HG03432 (cell line): ENCODE data around the gene OGFOD3.
"Not testable (repeated sequence)": the region's sequence is repeated elsewhere in the genome, so short reads cannot be mapped to it uniquely, and the experiment has no call there.

Source experiments
- ATAC-seq: cut with Tn5 transposase; IDR thresholded peaks from one replicate; pipeline ENCODE4 v1.9.1; 2021; ENCODE audit warnings: mild to moderate bottlenecking, moderate library complexity; ENCODE audit not compliant: unreplicated experiment

Gene OGFOD3

DNA sequence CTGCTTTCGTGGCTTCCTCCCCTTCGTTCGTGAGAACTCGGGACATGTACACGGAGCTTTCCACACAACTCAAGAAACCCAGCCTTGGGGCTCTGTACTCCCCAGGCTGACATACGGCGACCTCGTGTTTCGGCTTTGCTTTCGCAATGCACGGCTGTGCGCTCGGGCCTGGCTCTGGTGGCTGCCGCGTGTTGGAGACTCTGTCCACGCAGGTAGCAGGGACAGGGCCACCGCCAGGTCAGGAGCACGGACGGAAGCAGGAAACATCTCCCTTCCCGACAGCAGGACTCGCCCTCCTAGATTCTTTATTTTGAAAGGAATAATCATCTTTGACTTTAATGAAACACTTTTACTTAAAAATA is 29.5 kb downstream of the OGFOD3 start:
- no peak for ATAC-seq

DNA sequence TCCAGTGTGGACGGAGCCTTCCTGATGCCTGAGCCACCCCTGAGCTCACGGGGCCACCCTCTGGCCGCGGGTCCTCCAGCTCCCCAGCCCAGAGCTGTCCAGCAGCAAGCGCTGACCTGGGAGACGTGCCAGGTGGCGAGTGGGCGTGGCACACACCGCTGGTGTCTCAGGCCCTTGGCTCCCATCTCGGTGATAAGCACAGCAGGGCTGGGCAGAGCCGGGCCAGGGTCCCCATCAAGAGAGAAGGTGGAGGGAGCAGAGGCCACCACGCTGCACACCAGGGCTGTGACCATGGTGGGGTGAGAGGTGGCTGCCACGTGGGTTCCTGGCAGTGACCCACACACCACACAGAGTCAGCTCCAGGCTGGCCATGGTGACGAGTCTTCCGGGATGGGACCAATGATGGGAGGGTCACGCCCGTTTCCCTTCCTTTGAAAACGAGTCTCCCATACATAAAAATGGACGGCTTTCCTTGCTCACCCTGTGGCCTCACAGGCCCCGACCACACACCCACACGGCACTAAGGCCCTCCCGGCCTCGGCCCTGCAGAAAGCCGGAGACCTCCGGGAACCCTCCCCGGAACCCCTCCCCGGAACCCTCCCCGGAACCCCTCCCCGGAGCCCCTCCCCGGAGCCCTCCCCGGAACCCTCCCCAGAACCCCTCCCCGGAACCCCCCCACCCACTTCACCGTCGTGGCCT is 30.0 kb downstream of the OGFOD3 start:
- no peak for ATAC-seq

GRCh38 chr17:82387705-82388106 is 30.7 kb downstream of the OGFOD3 start:
- no peak for ATAC-seq

- ATAC-seq: no peak
Observed at GRCh38 chr17:82386881-82387704, 31.3 kb downstream of the OGFOD3 start.

DNA sequence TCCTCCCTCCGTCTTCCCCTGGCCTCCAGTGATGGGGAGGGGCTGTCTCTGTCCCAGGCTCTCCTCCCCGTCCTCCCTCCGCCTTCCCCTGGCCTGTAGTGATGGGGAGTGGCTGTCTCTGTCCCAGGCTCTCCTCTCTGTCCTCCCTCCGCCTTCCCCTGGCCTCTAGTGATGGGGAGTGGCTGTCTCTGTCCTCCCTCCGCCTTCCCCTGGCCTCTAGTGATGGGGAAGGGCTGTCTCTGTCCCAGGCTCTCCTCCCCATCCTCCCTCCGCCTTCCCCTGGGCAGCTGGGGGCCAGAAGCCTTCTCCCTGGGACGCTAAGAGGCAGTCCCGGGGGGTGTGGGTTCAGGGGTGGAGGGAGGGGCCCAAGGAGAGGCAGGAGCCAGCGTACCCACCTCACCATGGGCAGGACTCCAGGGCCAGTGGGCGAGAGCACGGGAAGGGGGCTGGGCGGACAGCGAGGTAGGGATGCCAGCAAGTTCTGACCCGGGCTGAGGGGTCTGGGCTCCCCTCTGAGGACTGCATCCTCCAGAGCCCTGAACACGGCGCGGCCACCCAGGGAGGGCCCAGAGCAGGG is 32.0 kb downstream of the OGFOD3 start:
- no peak for ATAC-seq

GRCh38 chr17:82385559-82386254 is 32.7 kb downstream of the OGFOD3 start:
- ATAC-seq: no peak

DNA sequence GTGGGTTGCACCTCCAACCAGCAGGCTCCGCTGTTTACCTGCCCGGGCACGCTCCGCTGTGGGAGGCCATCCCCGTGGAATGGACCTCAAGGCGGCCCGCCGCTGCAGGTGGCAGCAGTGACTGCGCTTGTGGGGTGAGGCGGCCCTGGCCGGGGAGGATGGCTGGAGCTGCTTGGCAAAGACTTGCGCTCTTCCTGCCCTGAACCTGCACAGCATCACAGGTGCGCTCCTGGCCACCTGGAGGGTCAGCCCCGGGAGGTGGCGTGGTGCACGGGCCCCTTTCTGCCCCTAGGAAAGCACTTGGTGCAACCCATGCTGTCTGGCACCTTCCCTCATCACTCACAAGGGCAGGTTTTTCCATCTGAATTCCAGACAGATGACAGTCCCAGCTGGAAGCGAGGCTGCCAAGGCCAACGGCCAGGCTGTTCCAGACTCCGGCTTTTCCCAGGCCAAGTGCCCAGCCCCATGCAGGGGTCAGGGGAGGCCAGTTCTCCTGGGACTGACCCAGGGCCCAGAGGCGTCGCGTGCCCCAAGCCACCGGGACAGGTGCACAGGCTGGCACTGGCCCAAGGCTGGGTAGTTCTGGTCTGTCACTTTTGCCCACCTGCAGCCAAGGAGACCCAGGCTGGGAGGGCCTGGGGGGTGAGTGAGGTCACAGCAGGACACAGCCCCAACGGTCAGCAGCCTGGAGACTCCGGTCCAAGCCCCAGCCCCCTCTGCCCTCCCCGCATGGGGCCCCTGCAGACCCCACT is 33.5 kb downstream of the OGFOD3 start:
- no peak for ATAC-seq

GRCh38 chr17:82384051-82384729 is 34.2 kb downstream of the OGFOD3 start:
- ATAC-seq: no peak

DNA sequence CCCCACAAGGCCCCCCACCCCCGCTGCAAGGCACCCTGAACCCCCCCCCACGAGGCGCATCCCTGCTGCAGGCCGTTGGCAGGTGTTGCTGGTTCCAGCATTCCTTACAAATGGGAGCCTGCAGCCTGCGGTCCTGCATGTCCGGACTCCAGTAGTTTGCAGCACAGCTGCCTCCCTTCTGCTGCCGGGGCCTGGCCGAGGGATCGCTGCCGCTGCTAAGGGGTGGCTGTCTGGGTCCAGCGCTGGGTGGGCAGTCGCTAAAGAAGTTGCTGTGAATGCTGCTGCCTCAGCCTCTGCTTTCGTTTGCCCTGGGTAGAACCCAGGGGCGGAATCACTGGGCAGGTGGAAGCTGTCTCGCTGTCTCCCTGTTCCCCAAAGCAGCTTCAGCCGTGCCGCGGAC is 35.0 kb downstream of the OGFOD3 start:
- no peak for ATAC-seq

GRCh38 chr17:82382933-82383255 is 35.5 kb downstream of the OGFOD3 start:
- no peak for ATAC-seq

GRCh38 chr17:82382220-82382932 is 36.0 kb downstream of the OGFOD3 start:
- not testable (repeated sequence) for ATAC-seq

GRCh38 chr17:82381703-82382009 is 36.7 kb downstream of the OGFOD3 start:
- ATAC-seq: not testable (repeated sequence)

GRCh38 chr17:82380860-82381702 is 37.3 kb downstream of the OGFOD3 start:
- no peak for ATAC-seq

DNA sequence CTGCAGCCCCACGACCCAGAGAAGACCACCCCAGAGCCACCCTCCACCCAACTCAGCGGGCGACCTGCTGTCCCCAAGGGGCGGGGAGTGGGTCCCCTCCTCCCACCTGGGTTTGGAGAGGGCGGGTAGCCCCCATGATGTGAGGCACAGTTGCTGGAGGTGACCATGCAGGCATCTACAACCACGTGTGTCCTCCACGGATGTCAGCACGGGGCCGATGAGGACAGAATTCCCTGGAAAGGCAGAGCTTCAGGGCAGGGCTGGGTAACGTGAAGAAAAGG is 39.7 kb downstream of the OGFOD3 start:
- no peak for ATAC-seq

DNA sequence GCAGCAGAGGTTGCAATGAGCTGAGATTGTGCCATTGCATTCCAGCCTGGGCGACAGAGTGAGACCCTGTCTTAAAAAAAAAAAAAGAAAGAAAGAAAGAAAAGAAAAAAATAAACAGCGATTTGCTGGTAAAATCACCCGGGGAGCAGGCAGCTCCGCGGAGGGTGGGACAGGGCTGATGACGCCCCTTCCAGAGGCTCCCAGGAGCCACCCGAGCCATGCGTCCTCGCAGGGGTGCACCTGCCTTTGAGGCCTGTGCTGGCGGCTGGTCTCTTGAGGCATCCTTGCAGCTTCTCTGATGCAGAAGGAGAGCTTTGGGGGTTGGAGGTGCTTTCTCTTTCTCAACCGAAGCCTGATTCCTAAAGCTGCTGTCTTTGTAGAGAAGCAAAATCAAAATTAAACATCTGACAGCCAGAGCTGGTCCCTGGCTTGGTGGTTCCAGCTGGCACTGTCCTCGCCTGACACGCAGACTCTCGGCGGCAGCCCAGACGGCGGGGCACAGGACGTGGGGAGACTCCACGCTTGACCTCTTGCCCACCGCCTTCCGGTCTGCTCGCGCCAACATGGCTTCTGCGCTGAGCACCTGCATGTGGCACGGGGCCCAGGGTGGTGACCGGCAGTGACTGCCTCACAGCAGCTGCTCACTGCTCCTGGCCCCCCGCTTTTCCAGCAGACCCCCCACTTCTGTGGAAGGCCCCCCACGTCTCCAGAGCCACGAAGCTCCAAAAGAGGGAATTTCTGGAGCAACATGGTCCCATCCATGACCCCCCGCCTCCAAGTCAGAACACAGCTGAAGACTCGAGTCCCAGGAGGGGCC is 40.3 kb downstream of the OGFOD3 start:
- no peak for ATAC-seq

GRCh38 chr17:82377294-82377693 is 41.1 kb downstream of the OGFOD3 start:
- not testable (repeated sequence) for ATAC-seq

DNA sequence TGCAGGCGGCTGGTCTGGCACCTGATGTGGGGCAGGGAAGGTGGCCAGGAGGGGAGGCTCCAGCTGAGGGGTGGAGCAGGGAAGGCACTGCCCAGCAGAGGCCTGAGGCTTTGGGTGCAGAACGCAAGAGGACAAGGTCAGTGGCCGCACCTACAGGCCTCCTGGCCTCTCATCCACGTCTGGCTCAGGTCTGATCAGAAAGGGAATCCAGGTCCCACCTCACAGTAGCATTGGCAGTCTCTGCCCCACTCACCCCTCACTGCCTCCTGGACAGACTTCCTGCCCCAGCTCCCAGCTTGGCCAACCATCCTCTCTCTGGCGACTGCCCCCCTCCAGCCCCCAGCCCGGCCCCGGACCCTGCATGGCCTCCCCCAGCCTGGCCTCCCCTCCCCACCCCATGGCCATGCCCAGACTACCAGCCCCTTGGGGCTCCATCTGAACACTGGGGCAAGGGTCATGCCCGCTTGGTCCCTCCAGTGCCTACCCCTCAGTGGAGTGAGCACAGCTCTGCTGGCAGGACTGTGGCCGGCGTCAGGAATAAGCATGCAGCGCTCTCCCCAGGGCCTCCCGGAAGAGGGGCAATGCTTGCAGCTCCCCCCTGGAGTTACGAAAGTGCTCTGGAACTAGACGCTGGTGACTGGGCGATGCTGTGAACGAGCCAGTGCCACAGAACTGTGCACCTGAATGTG is 42.2 kb downstream of the OGFOD3 start:
- ATAC-seq: no peak
